K562 (cell line): ENCODE results near the gene BTBD18. TPM values are rescaled to one million over a fixed set of nuclear protein-coding genes. Genes with fewer than 3 reads are reported as not detected.

Experiments
- BMI1 ChIP-seq: fragments of 150-350 bp; IDR thresholded peaks from 2 replicates; pipeline ENCODE4 v1.6.1; 2014; ENCODE audit warnings: low read length
- CREM ChIP-seq: IDR thresholded peaks from 2 replicates; pipeline ENCODE4 v1.6.1; 2014; ENCODE audit warnings: antibody characterized with exemption, low read depth
- E2F5 ChIP-seq: sonication (generic); formaldehyde crosslinking; IDR thresholded peaks from 2 replicates; pipeline ENCODE4 v1.8.0; 2022; ENCODE audit warnings: mild to moderate bottlenecking, missing genetic modification reagents
- E2F6 ChIP-seq, 2 experiments: IDR thresholded peaks; 2 replicates each; pipeline ENCODE4 v1.6.1; 2011; ENCODE audit warnings: borderline replicate concordance in 1 of 2, control low read depth in 1 of 2, low read depth in 1 of 2, low read length in 1 of 2, mild to moderate bottlenecking in 1 of 2, mixed read lengths in 1 of 2, moderate library complexity in 1 of 2; ENCODE audit not compliant: insufficient read depth in 1 of 2, insufficient read length in 1 of 2, poor library complexity in 1 of 2, severe bottlenecking in 1 of 2; ENCODE audit errors: extremely low read depth in 1 of 2
- EP300 ChIP-seq: IDR thresholded peaks from 2 replicates; pipeline ENCODE4 v1.6.1; 2012; ENCODE audit warnings: low read length, improper control_type of control experiment
- EWSR1 ChIP-seq: fragments of 450-650 bp; IDR thresholded peaks from 2 replicates; pipeline ENCODE4 v1.6.1; 2018; ENCODE audit warnings: borderline replicate concordance, mild to moderate bottlenecking, low read depth, moderate library complexity; ENCODE audit not compliant: partially characterized antibody
- EZH2 ChIP-seq: IDR thresholded peaks from 2 replicates; pipeline ENCODE4 v1.6.1; 2012; ENCODE audit warnings: low read depth, mild to moderate bottlenecking, inconsistent platforms, low read length, borderline replicate concordance
- GTF2A2 ChIP-seq: IDR thresholded peaks from 2 replicates; pipeline ENCODE4 v1.6.1; 2016; ENCODE audit warnings: mild to moderate bottlenecking, missing genetic modification characterization, missing compliant biosample characterization
- MCM2 ChIP-seq: fragments of 450-650 bp; IDR thresholded peaks from 2 replicates; pipeline ENCODE4 v1.6.1; 2017; ENCODE audit warnings: low read depth, mild to moderate bottlenecking
- MCM7 ChIP-seq, 2 experiments: fragments of 450-650 bp; IDR thresholded peaks; 2 replicates each; pipeline ENCODE4 v1.6.1; 2016 to 2018
- RAD21 ChIP-seq, 2 experiments: fragments of 250-450 bp in 1 of 2; fragments of 450-650 bp in 1 of 2; sonication (Bioruptor Pico) in 1 of 2; formaldehyde crosslinking in 1 of 2; IDR thresholded peaks in 1 of 2; conservative IDR thresholded peaks in 1 of 2; 2 replicates each; pipeline versions ENCODE4 v1.4.0 to v1.8.0; 2020 to 2022; ENCODE audit warnings: mild to moderate bottlenecking in 2 of 2, moderate library complexity in 1 of 2
- SP2 ChIP-seq: IDR thresholded peaks from 2 replicates; pipeline ENCODE4 v1.6.1; 2011; ENCODE audit warnings: mild to moderate bottlenecking, low read depth, low read length, moderate library complexity; ENCODE audit not compliant: poor library complexity, severe bottlenecking; ENCODE audit errors: extremely low read depth
- SRSF7 ChIP-seq: fragments of 200-400 bp; formaldehyde crosslinking; optimal IDR thresholded peaks from 2 replicates; pipeline ENCODE3; 2017; ENCODE audit warnings: mild to moderate bottlenecking, low read depth, low read length
- STAT5A ChIP-seq: IDR thresholded peaks from 2 replicates; pipeline ENCODE4 v1.6.1; 2012; ENCODE audit warnings: low read length, inconsistent platforms, borderline replicate concordance
- TBL1XR1 ChIP-seq, 2 experiments: IDR thresholded peaks; 2 replicates each; pipeline ENCODE4 v1.6.1; 2012; ENCODE audit warnings: improper control_type of control experiment in 2 of 2, low read length in 2 of 2, mild to moderate bottlenecking in 1 of 2
- ZC3H4 ChIP-seq: sonication (generic); formaldehyde crosslinking; IDR thresholded peaks from 2 replicates; pipeline ENCODE4 v1.9.0; 2021; ENCODE audit warnings: missing genetic modification reagents, borderline replicate concordance
- ZNF165 ChIP-seq: fragments of 250-450 bp; sonication (Bioruptor Pico); IDR thresholded peaks from 2 replicates; pipeline ENCODE4 v1.4.0; 2020; ENCODE audit warnings: borderline replicate concordance
- ZNF561 ChIP-seq: fragments of 450-650 bp; formaldehyde crosslinking; conservative IDR thresholded peaks from 2 replicates; pipeline ENCODE4 v1.4.0; 2020; ENCODE audit warnings: mild to moderate bottlenecking, moderate library complexity
- ZNF668 ChIP-seq: fragments of 250-450 bp; sonication (Bioruptor Pico); IDR thresholded peaks from 2 replicates; pipeline ENCODE4 v1.8.0; 2022; ENCODE audit warnings: mild to moderate bottlenecking, inconsistent platforms
- ZZZ3 ChIP-seq: fragments of 450-650 bp; IDR thresholded peaks from 2 replicates; pipeline ENCODE4 v1.6.1; 2016; ENCODE audit warnings: antibody characterized with exemption, mild to moderate bottlenecking, moderate library complexity
- polyA plus RNA-seq, 8 experiments: library from polyadenylated mRNA; depleted of rRNA in 4 of 8; stranded (reverse) in 5 of 8; unstranded in 3 of 8; fragments of >200 nt; fragmentation: Nextera tagmentation in 2 of 8; fragmentation: Illumina TruSeq in 1 of 8; extraction: Ambion mirVana in 2 of 8; extraction: Trizol in 1 of 8; gene quantifications; 2 replicates each; pipeline versions ENCODE4 v1.2.1 to v1.2.3, GENCODE V29; 2011 to 2014; ENCODE audit warnings: inconsistent platforms in 1 of 8, missing spikeins in 1 of 8
- total RNA-seq, 7 experiments: library from RNA; depleted of rRNA in 6 of 7; stranded (reverse); fragments of >200 nt in 6 of 7; fragmentation: Illumina TruSeq in 2 of 7; extraction: Trizol in 2 of 7; gene quantifications; 2 replicates each; pipeline versions ENCODE4 v1.2.1 to v1.2.3, GENCODE V29; 2011 to 2021; ENCODE audit warnings: low replicate concordance in 1 of 7
- TF ChIP-seq, protein P1 (sequence below): fragments of 250-450 bp; sonication (Bioruptor Pico); IDR thresholded peaks from 2 replicates; pipeline ENCODE4 v1.6.1; 2021; ENCODE audit warnings: mild to moderate bottlenecking
- TF ChIP-seq, protein P2 (sequence below): sonication (generic); formaldehyde crosslinking; IDR thresholded peaks from 2 replicates; pipeline ENCODE4 v1.8.1; 2022; ENCODE audit warnings: missing genetic modification reagents
- TF ChIP-seq, protein P3 (sequence below): fragments of 250-450 bp; sonication (Bioruptor Pico); IDR thresholded peaks from 2 replicates; pipeline ENCODE4 v1.8.0; 2022; ENCODE audit warnings: inconsistent platforms, mild to moderate bottlenecking, moderate library complexity, borderline replicate concordance

Gene BTBD18
- total and polyA plus RNA-seq, 9 of the 15 experiments (the other 6 are each of a cell fraction or from before 2014, with no cell fraction given), result 0.06 TPM; not detected in 8

DNA sequence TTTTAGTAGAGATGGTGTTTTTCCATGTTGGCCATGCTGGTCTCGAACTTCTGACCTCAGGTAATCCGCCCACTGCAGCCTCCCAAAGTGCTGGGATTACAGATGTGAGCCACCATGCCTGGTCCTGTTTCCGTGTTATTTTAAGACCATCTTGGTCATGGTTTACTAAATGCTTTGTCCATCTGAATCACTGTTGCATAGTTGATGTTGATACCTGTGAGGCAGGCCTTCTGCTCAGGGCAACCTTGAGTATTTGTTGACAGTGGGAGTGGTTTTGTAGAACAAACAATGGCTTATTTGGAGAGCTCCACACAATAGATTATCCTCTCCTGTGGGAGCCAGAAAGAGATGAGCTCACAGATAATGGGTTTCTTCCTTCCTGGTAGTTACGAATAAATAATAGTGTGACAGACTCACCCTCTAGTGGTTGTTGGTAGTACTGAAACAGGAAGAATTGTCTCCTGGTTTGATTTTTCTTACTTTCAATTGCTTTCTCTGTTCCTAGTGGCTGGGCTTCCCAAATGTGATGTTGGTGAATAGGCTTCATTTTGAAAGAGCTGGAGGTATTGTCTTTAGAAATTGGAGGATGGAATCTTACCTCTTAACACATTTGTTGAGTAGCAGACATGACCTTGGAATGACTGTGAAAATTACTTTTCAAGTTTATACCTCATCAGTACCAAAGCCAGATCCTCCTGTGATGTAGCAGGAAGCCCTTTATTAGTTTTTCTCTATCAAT lies 49.0 kb upstream of the BTBD18 start (continued):
- TF ChIP-seq E2F6 (IDR thresholded peaks at IDR 0.05; ENCODE audit: borderline replicate concordance in 1 of 2, extremely low read depth in 1 of 2, insufficient read depth in 1 of 2, insufficient read length in 1 of 2, low read depth in 1 of 2, low read length in 1 of 2, poor library complexity in 1 of 2, severe bottlenecking in 1 of 2), result no peak
- no peak for TF ChIP-seq SP2
- TF ChIP-seq GTF2A2 (tag), result no peak
- TF ChIP-seq EWSR1, result no peak
- TF ChIP-seq TBL1XR1 (IDR thresholded peaks at IDR 0.05; ENCODE audit: low read length in 2 of 2), result no peak
- no peak for TF ChIP-seq MCM7 (IDR thresholded peaks at IDR 0.05)
- TF ChIP-seq STAT5A, result no peak
- TF ChIP-seq ZZZ3, result no peak
- TF ChIP-seq, protein P1, sequence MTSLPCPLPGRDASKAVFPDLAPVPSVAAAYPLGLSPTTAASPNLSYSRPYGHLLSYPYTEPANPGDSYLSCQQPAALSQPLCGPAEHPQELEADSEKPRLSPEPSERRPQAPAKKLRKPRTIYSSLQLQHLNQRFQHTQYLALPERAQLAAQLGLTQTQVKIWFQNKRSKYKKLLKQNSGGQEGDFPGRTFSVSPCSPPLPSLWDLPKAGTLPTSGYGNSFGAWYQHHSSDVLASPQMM (CRISPR knock-in tag), result no peak
- TF ChIP-seq ZNF165 (CRISPR knock-in tag), result no peak
- TF ChIP-seq, protein P2, sequence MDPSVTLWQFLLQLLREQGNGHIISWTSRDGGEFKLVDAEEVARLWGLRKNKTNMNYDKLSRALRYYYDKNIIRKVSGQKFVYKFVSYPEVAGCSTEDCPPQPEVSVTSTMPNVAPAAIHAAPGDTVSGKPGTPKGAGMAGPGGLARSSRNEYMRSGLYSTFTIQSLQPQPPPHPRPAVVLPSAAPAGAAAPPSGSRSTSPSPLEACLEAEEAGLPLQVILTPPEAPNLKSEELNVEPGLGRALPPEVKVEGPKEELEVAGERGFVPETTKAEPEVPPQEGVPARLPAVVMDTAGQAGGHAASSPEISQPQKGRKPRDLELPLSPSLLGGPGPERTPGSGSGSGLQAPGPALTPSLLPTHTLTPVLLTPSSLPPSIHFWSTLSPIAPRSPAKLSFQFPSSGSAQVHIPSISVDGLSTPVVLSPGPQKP, result no peak
- TF ChIP-seq, protein P3, sequence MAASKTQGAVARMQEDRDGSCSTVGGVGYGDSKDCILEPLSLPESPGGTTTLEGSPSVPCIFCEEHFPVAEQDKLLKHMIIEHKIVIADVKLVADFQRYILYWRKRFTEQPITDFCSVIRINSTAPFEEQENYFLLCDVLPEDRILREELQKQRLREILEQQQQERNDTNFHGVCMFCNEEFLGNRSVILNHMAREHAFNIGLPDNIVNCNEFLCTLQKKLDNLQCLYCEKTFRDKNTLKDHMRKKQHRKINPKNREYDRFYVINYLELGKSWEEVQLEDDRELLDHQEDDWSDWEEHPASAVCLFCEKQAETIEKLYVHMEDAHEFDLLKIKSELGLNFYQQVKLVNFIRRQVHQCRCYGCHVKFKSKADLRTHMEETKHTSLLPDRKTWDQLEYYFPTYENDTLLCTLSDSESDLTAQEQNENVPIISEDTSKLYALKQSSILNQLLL (CRISPR knock-in tag), result no peak
- TF ChIP-seq MCM2, result no peak
- no peak for TF ChIP-seq BMI1
- TF ChIP-seq ZNF561 (CRISPR knock-in tag), result no peak
- no peak for TF ChIP-seq ZNF668 (CRISPR knock-in tag)
- no peak for TF ChIP-seq E2F5 (CRISPR knock-in tag)
- TF ChIP-seq EZH2, result no peak
- no peak for TF ChIP-seq SRSF7
- peak; percentile 28; the same call in 1 of the 2 replicates for TF ChIP-seq EP300
- no peak for TF ChIP-seq ZC3H4 (CRISPR knock-in tag)
- TF ChIP-seq CREM, result no peak
- peak; percentile 93 to 96 for TF ChIP-seq RAD21 (CRISPR knock-in tag; conservative IDR thresholded peaks at IDR 0.05 in 1 of 2, IDR thresholded peaks at IDR 0.05 in 1 of 2)
